Left lobe of liver (tissue), 2 donors: Measurements from ENCODE around the gene KISS1R. TPM values are rescaled to one million over a fixed set of nuclear protein-coding genes. Genes with fewer than 3 reads are reported as not detected.
"Not testable (repeated sequence)": the region's sequence is repeated elsewhere in the genome, so short reads cannot be mapped to it uniquely, and the experiment has no call there.

Experiments
- ATAC-seq: fragments of 200-7000 bp; cut with Tn5 transposase; one replicate; pipeline ENCODE4 v1.9.1; 2020; ENCODE audit warnings: mild to moderate bottlenecking, moderate library complexity
- DNase-seq: peaks from one replicate; pipeline ENCODE4 v3.0.0-alpha.2; 2020; ENCODE audit warnings: low spot score
- total RNA-seq: library from RNA; stranded (reverse); gene quantifications from one replicate; pipeline ENCODE4 v1.2.1, GENCODE V29; 2021
- donor health status: DM: no; HTN: no; CAD: no; lungs with moderate emphysema.
- donor health status: DM: no; HTN: yes; CAD: no.

Gene KISS1R
- total RNA-seq: not detected

- DNase-seq (no peak), ATAC-seq (peak; percentile 16)
These were observed at the start of gene KISS1R for GRCh38 chr19:917323-918151. TSS of gene KISS1R (plus strand) at chr19:917333. CDS start at chr19:917503, 170 bp downstream.

DNA sequence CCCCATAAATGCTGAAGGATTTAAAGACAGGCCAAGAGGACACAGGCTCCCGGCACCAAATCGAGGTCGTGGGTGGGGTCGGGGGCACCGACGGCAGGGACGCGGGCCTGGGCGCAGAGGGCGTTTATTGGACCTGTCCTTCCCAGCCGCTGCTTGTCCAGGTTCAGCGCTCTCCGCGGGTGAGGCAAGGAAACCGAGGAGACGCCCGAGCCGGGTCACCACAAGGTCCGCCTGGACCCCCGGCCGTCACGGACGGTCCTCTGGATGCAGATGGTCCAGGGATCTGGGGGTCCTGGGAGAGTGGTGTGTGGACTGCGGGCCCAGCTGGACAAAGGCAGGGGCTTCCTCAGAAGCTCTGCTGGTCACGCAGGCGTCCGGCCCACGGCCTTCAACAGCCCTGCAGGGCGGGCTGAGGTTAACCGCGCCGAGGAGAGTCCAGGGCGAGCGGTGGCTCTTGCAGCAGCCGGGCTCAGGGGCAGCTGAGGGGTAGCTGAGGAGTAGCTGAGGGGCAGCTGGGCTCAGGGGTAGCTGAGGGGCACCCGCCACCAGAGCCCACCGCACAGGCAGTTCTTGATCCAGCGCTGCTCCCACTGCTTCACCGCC is 49.2 kb upstream of the KISS1R start:
- DNase-seq (no peak), ATAC-seq (no peak)

DNA sequence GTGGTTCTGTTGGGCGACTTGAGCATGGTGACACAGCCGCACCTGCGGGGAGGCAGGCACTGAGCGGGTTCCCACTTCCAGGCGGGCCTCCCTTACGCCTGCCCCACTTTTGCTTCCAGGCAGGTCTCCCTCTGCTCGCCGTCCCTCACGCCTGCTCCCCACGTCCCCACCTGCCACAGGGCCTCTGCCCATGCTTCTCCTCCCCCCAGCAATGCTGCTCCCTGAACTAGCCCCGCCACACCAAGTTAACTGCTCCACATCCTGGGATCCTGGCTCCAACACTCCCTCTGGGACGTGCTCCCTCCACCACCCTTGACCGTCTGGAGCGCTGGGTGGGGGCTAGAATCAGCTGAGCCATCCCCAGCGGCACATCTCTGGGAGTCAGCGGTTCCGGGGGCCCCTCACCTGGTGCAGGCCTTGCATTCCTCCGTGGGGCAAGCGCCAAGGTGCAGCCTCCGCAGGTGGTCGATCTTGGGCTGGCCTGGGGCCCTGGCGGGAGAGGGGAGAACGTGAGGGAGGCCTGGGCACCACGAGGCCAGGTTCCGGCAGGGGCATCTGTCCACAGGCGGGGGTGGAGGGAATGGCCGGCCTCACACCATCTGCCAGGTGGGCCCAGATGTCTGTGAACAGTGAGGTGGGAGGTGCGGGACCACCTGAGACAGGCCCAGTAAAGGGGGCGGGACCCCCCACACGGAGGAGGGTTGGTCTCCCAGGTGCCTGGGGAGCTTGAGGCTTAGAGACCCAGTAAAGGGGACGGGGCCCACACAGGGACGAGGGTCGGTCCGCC is 48.5 kb upstream of the KISS1R start:
- DNase-seq: no peak
- ATAC-seq: no peak

DNA sequence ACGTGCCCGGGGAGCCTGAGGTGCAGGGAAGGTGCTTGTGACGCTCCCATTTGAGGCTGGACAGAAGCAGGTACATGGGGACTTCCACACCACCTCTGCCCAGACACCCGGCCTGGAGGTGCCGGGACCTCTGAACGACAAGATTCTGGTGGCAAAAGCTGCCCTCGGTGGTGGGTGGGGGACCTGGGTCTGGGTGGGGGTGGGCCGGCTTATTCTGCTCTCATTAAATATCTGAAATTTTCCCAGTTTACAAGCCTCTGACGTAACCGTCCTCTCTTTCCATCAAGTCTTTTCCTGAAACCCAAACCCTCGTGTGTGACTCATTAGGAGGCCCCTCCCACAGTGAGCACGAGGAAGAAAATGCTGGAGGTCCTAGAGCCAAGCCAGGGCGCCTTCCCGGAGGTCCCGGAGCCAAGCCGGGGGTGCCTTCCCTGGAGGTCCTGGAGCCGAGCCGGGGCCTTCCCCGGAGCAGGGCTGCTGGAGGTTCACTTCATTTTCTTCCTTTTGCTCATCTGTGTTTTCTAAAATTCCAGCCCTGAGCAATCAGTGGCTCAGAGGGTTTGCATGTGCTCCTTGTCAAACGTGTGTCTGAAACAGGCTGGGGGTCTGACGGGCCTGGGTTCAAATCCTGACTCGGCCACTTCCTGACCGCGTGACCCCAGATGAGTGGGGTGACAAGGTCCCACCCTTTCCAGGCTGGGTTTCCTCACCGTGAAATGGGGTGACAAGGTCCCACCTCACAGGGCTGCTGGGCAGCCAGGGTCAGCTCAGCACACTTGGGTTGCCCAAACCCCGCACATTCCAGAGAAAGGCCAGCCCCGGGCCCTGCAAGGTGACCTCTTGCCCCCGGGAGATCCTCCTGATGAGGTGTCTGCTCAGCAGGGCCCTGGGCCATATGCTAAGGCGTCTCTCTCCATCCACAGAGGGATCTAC is 47.6 kb upstream of the KISS1R start:
- DNase-seq: no peak
- no peak for ATAC-seq

DNA sequence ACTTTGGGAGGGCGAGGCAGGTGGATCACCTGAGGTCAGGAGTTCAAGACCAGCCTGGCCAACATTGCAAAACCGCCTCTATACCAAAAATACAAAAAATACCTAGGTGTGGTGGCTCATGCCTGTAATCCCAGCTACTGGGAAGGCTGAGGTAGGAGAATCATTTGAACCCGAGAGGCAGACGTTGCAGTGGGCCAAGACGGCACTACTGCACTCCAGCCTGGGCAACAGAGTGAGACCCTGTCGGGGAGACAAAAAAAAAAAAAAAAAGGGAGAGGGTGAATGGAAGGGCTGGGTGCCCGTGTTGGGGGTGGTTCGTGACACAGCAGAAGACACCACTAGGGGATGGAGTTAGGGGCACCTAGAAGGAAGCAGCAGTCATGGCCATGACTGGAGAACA is 46.8 kb upstream of the KISS1R start:
- no peak for DNase-seq

DNA sequence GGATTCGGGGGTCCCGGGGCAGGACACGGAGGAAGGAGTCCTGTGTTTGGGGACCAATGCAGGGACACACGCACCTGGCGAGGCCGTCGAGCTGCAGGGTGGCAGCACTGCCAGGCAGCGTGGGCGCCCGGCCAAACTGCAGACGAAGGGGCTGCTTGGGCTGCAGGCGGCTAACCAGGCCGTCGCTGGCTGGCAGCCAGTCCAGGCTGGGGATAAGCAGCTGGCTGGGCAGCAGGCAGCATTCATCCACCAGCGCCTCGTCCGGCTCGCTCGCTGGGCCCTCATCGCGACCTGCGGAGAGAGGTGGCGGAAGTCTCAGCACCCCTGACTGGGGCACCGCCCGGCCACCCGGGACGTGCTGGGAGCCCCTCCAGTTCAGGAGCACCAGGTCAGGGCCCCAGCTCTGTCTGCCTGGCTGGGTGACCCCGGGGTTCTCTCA is 46.2 kb upstream of the KISS1R start:
- DNase-seq: no peak
- no peak for ATAC-seq

More for the DNA sequence above, 46.8 kb upstream of the KISS1R start:
- no peak for ATAC-seq

DNA sequence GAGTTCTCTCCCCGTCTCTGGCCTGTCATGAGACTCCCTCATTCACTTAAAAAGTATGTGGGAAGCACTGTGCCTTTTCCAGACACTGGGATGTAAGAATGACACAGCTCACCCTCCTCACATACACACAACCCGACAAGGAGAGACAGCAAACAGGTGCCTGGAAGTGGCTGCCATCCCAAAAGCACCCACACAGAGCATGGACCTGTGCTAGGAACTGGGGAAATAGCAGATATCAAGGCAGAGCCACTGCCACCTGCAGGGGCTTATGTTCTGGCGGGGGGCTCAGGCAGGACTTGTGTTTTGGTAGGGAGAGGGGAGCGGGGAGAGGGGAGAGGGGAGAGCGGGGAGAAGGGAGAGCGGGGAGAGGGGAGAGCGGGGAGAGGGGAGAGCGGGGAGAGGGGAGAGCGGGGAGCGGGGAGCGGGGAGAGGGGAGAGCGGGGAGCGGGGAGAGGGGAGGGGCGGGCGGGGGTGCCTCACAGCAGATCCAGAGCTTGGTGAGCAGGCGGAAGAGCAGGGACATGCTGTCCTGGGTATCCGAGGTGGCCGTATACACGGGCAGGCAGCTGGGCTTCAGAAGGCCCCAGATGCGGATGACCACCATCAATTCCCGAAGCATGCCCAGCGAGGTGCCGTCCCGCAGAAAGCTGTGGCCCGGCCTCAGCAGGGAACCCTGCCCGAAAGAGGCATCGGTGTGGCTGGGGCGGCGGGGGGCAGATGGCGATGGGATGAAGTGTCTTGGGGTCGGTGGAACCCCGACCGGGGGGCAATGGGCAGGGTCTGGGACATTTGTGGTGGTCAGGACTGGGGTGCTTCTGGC is 45.5 kb upstream of the KISS1R start:
- ATAC-seq: no peak
- no peak for DNase-seq

- DNase-seq (no peak), ATAC-seq (peak; percentile 9)
These were observed 44.7 kb upstream of the KISS1R start for GRCh38 chr19:872266-872951.

DNA sequence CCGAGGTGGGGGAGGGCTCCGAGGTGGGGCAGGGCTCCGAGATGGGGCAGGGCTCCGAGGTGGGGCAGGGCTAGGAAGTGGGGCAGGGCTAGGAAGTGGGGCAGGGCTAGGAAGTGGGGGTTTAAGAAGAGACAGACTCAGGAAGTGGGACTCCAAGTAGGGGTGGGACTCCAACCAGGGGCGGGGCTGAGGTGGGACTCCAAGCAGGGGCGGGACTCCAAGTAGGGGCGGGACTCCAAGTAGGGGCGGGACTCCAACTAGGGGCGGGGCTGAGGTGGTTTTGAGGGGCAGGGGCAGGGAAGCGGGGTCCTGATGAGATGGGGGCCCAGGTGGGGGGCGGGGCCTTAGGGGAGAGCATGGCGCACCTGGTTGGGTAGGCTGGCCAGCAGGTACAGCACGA is 44.0 kb upstream of the KISS1R start:
- ATAC-seq (no peak), DNase-seq (no peak)

DNA sequence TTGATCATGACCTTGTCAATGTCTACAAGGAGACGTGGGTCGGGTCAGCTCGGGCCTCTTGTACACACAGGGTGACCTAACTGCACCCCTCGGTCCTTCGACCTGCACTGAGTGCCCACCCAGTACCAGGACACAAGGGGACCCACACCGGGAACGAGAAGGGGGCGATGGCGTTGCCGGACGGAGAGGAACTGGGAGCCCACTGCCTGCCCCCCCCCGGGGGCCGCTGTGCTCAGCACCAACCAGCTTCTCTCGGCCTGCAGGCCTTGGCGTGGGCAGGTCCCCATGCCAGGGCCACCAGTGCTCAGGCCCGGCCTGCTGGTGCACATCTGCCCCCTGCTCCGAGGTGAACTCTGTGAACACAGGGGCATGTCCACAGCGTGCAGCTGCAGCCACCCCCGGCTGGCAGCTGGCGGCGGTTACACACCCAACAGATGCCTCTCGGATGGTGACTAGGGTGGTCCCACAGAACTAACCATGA is 43.5 kb upstream of the KISS1R start:
- ATAC-seq (no peak), DNase-seq (no peak)

DNA sequence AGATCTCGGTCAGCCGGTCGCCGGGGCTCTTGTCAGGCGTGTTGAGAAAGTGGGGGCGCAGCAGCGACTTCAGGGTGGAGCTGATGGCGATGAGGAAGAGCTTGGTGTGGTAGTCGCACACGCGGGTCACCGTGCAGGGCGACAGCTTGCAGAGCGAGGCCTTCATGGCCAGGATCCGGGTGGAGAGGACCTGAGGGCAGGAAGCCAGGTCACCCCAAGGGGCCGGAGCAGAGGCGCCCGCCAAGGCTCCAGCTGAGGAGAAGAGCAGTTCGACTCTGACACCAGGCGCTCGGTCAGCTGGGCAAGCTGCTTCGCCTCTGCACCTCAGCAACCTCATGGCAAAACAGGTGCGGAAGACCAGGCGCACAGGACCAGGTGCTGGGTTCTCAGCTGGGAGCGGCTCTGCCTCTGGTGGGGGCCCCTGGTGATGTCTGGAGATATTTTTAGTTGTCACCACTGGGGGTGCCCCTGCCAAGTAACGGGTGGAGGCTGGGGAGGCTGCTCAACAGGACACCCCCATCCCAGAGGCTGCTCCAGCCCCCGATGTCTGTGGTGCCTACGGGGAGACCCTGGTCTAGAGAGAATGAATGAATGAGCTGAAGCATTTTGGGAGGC is 41.8 kb upstream of the KISS1R start:
- ATAC-seq: peak; percentile 17
- no peak for DNase-seq

GRCh38 chr19:876089-876488 is 41.0 kb upstream of the KISS1R start:
- no peak for DNase-seq
- no peak for ATAC-seq

GRCh38 chr19:876780-877314 is 40.3 kb upstream of the KISS1R start:
- ATAC-seq: no peak
- DNase-seq: no peak

DNA sequence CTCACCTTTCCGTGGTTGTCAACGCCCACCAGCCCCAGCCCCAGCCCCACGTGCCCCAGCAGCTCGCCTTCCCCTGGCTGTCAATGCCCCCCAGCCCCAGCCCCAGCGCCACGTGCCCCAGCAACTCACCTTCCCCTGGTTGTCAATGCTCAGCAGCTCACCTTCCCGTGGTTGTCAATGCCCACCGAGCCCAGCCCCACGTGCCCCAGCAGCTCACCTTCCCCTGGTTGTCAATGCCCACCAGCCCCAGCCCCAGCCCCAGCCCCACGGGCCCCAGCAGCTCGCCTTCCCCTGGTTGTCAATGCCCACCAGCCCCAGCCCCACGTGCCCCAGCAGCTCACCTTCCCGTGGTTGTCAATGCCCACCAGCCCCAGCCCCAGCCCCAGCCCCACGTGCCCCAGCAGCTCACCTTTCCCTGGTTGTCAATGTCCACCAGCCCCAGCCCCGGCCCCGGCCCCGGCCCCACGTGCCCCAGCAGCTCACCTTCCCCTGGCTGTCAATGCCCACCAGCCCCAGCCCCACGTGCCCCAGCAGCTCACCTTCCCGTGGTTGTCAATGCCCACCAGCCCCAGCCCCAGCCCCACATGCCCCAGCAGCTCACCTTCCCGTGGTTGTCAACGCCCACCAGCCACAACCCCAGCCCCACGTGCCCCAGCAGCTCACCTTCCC is 39.0 kb upstream of the KISS1R start:
- DNase-seq, ATAC-seq: not testable (repeated sequence)

DNA sequence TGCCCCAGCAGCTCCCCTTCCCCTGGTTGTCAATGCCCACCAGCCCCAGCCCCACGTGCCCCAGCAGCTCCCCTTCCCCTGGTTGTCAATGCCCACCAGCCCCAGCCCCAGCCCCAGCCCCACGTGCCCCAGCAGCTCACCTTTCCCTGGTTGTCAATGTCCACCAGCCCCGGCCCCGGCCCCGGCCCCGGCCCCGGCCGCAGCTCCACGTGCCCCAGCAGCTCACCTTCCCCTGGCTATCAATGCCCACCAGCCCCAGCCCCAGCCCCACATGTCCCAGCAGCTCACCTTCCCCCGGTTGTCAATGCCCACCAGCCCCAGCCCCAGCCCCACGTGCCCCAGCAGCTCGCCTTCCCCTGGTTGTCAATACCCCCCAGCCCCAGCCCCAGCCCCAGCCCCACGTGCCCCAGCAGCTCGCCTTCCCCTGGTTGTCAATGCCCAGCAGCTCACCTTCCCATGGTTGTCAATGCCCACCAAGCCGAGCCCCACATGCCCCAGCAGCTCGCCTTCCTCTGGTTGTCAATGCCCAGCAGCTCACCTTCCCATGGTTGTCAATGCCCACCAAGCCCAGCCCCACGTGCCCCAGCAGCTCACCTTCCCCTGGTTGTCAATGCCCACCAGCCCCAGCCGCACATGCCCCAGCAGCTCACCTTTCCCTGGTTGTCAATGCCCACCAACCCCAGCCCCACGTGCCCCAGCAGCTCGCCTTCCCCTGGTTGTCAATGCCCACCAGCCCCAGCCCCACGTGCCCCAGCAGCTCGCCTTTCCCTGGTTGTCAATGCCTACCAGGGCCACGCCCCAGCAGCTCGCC is 38.2 kb upstream of the KISS1R start:
- not testable (repeated sequence) for ATAC-seq, DNase-seq

- ATAC-seq: peak; percentile 8
- no peak for DNase-seq
These were observed 37.3 kb upstream of the KISS1R start for GRCh38 chr19:879711-880438.
